C4-2B (cell line): ENCODE data around the gene IRAK3.

Source experiments
- ZFX ChIP-seq: fragments of 450-650 bp; IDR thresholded peaks from 2 replicates; pipeline ENCODE4 v1.6.1; 2017
- TF ChIP-seq, protein P1 (sequence below): fragments of 450-650 bp; conservative IDR thresholded peaks from 2 replicates; pipeline ENCODE4 v1.5.1; 2017; ENCODE audit warnings: mild to moderate bottlenecking

DNA sequence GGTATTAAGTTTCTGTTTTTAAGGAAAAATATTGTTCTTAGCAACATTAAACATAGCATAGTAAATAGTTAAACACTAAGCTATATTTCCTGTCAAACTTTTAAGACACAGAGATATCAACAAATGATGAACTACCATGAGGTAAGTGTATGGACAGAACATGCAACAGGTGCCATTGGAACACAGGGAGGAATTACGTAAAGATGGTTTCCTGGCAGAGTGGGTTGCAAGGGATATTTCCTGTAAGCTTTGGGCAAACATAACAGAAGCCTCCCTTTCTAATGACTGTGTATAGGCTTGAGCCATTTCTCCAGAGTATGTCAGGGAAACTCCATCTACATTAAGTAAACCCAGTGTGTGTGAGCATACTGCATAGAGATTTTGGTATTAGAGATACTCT lies 81.6 kb downstream of the IRAK3 start:
- TF ChIP-seq, protein P1, sequence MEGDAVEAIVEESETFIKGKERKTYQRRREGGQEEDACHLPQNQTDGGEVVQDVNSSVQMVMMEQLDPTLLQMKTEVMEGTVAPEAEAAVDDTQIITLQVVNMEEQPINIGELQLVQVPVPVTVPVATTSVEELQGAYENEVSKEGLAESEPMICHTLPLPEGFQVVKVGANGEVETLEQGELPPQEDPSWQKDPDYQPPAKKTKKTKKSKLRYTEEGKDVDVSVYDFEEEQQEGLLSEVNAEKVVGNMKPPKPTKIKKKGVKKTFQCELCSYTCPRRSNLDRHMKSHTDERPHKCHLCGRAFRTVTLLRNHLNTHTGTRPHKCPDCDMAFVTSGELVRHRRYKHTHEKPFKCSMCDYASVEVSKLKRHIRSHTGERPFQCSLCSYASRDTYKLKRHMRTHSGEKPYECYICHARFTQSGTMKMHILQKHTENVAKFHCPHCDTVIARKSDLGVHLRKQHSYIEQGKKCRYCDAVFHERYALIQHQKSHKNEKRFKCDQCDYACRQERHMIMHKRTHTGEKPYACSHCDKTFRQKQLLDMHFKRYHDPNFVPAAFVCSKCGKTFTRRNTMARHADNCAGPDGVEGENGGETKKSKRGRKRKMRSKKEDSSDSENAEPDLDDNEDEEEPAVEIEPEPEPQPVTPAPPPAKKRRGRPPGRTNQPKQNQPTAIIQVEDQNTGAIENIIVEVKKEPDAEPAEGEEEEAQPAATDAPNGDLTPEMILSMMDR: no peak
- no peak for TF ChIP-seq ZFX
